ENCODE data around the gene KCNC1.

- TF ChIP-seq POLR2AphosphoS5 (IDR thresholded peaks at IDR 0.05), result no peak
- no peak for TF ChIP-seq CTCF (IDR thresholded peaks at IDR 0.05)
Observed at GRCh38 chr11:17755891-17756290, 21.3 kb downstream of the KCNC1 start.

Data from sigmoid colon (tissue), 4 donors.